Measurements from ENCODE around the gene SSTR5.
A peak's percentile ranks its signal among the peaks of the same experiment; 100 is the strongest.

SSTR5 gene

DNA sequence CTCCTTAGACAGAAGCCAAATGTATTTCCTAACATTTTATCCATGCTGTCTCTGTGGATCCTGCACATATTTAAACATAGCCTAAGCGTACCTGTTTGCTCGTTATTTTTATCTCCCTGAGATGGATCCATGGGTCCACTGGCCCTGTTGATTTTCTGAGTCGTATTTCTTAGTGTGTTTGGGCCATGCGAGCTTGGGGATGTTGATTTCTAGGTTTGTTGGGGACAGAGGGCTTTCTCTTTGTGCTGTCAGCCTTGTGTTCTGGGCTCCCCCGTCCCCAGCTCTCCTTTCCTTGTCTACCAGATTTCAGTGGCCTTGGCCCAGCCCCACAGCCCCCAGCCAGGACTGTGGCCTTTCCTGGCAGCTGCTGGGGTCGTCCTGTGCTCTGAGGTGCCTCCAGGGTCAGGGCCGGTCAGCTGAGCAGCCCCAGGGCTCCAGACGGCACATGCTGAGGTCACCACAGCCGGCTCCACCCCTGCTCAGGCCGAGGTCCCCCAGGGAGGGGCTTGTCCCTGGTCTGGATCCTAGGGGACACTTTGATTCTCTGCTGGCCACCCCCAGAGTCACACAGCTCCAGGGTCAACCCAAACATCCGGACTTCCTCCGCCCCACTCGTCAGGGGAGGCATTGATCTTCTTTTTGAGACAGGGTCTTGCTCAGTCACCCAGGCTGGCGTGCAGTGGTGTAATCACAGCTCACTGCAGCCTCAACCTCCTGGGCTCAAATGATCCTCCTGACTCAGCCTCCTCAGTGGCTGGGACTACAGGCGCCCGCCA lies 4.4 kb downstream of the SSTR5 start:
- TF ChIP-seq, protein P1, sequence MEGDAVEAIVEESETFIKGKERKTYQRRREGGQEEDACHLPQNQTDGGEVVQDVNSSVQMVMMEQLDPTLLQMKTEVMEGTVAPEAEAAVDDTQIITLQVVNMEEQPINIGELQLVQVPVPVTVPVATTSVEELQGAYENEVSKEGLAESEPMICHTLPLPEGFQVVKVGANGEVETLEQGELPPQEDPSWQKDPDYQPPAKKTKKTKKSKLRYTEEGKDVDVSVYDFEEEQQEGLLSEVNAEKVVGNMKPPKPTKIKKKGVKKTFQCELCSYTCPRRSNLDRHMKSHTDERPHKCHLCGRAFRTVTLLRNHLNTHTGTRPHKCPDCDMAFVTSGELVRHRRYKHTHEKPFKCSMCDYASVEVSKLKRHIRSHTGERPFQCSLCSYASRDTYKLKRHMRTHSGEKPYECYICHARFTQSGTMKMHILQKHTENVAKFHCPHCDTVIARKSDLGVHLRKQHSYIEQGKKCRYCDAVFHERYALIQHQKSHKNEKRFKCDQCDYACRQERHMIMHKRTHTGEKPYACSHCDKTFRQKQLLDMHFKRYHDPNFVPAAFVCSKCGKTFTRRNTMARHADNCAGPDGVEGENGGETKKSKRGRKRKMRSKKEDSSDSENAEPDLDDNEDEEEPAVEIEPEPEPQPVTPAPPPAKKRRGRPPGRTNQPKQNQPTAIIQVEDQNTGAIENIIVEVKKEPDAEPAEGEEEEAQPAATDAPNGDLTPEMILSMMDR (IDR thresholded peaks at IDR 0.05; ENCODE audit: low read length, missing control alignments): no peak
- no peak for DNase-seq (ENCODE audit: low read depth)
- no peak overlapping the region for H3K4me3 ChIP-seq (replicated peaks; ENCODE audit: low read depth, low read length)

DNA sequence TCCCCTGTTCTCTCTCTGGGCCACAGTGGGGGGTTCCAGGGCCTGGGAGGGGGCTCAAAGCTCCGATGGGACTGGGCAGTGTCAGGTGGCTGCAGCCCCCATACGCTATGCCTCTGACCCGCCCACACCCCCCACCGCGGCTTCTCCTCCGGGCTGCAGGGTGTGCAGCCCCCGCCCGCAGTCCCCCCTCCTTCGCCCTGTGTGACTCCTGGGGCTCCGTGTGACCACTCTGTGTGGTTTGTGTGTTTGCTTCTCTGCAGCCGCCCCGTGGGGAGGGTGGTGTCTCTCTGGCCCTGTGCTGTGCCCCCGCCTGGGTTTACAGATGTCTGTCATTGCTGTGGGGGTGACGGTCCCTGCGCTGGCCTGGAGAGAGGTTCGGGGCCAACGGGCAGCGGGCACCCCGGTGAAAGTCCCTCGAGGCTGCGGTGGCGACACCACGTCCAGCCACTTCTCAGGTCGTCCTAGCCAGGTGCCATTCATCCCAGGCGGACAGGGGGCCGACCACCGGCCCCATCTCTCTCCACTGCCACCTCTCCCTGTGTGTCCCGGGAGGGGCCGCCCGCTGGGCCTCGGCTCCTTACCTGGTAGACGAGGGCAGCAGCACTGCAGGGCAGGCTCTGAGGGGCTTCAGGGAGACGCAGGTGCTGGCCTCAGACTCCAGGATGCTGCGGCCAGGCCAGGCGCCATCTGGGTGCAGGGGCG lies 5.5 kb downstream of the SSTR5 start:
- TF ChIP-seq, protein P1 (IDR thresholded peaks at IDR 0.05; ENCODE audit: low read length, missing control alignments): no peak
- no peak overlapping the region for H3K4me3 ChIP-seq (replicated peaks; ENCODE audit: low read depth, low read length)
- no peak for DNase-seq (ENCODE audit: low read depth)

DNA sequence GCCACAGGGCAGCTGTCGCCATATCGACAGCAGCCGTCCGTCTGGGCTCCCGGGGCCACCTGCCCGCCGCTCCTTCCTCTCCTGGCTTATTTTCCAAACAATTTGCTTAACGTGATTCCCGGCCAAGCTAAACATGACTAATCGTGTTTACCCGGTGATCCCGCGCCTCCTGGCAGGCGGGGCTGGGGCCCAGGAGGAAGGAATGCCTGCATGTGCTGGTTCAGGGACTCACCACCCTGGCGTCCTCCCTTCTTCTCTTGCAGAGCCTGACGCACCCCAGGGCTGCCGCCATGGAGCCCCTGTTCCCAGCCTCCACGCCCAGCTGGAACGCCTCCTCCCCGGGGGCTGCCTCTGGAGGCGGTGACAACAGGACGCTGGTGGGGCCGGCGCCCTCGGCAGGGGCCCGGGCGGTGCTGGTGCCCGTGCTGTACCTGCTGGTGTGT lies 6.1 kb downstream of the SSTR5 start:
- no peak overlapping the region for H3K4me3 ChIP-seq (replicated peaks; ENCODE audit: low read depth, low read length)
- DNase-seq (ENCODE audit: low read depth): peak; percentile 62
- TF ChIP-seq, protein P1 (IDR thresholded peaks at IDR 0.05; ENCODE audit: low read length, missing control alignments): no peak

DNA sequence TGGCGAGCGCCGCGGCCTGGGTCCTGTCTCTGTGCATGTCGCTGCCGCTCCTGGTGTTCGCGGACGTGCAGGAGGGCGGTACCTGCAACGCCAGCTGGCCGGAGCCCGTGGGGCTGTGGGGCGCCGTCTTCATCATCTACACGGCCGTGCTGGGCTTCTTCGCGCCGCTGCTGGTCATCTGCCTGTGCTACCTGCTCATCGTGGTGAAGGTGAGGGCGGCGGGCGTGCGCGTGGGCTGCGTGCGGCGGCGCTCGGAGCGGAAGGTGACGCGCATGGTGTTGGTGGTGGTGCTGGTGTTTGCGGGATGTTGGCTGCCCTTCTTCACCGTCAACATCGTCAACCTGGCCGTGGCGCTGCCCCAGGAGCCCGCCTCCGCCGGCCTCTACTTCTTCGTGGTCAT lies 6.8 kb downstream of the SSTR5 start:
- no peak overlapping the region for H3K4me3 ChIP-seq (replicated peaks; ENCODE audit: low read depth, low read length)
- DNase-seq (ENCODE audit: low read depth): no peak
- TF ChIP-seq, protein P1 (IDR thresholded peaks at IDR 0.05; ENCODE audit: low read length, missing control alignments): no peak

DNA sequence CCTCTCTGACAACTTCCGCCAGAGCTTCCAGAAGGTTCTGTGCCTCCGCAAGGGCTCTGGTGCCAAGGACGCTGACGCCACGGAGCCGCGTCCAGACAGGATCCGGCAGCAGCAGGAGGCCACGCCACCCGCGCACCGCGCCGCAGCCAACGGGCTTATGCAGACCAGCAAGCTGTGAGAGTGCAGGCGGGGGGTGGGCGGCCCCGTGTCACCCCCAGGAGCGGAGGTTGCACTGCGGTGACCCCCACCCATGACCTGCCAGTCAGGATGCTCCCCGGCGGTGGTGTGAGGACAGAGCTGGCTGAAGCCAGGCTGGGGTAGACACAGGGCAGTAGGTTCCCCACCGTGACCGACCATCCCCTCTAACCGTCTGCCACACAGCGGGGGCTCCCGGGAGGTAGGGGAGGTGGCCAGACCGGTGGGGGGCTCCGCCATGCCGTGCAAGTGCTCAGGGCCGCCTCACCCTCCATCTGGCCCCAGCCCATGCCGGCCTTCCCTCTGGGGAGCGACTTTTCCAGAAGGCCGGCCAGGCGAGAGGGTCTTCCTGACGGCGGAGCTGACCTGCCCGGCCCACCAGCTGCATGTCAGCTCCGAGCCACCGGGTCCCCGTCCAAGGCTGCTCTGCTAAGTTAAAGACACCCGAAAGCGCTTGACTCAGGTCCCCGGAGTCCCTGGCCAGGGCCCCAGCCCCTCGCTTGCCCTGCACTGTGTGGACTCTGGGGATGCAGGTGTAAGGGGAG lies 7.4 kb downstream of the SSTR5 start:
- no peak for DNase-seq (ENCODE audit: low read depth)
- no peak overlapping the region for H3K4me3 ChIP-seq (replicated peaks; ENCODE audit: low read depth, low read length)
- TF ChIP-seq, protein P1 (IDR thresholded peaks at IDR 0.05; ENCODE audit: low read length, missing control alignments): no peak

DNA sequence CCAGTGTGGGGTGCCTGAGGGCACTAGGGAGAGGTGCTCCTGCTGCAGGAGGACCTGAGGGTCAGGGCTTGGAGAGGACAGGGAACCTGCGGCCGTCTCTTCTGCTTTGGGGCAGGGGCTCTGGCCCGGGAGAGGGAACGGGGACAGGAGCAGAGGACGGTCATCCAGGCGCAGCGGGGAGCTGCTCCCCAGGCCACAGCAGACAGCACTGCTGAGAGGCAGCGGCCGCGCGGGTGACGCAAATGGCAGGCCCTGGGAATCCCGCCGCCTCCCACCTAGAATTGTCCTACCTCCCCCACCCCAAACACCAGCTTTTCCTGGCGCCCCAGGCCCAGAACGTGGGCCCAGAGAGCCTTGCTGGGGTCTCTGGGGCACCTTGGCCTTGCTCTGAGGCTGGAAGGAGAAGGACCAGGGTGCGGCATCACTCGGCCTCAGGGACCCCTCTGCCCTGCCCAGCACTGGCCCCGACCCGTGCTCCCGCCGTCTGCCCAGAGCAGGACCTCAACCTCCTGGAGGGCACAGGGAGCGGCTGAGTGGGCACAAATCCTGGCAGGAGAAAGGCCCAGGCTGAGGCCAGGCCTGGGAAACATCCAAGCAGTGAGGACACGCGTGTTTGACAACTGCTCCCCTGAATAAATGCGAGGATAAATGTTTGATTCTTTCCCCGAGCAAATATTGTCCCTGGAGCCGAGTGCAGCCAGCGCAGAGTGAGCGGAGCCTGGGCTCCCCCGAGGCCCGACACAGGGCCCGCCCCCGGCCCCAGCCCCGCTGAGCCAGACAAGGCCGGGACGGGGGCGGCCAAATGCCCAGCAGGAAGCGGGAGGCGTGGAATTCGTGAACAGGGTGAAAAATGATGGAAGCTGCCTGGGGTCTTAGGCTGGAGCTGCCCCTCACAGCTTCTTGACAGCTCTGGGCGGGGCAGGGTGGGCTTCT lies 8.5 kb downstream of the SSTR5 start:
- TF ChIP-seq, protein P1 (IDR thresholded peaks at IDR 0.05; ENCODE audit: low read length, missing control alignments): no peak
- no peak overlapping the region for H3K4me3 ChIP-seq (replicated peaks; ENCODE audit: low read depth, low read length)
- DNase-seq (ENCODE audit: low read depth): no peak
